GM13976 (cell line): ENCODE results near the gene MCAT.
"Not testable (repeated sequence)": the region's sequence is repeated elsewhere in the genome, so short reads cannot be mapped to it uniquely, and the experiment has no call there.

Experiments
- DNase-seq: peaks from one replicate; pipeline ENCODE4 v3.0.0; 2012; ENCODE audit warnings: low spot score
- in situ Hi-C: fragments of 300-500 bp; cut with MboI; formaldehyde crosslinking; loops from one replicate; pipeline ENCODE4 v1.12.0; 2022; ENCODE audit warnings: low sequenced_read_pairs, mixed read lengths, inconsistent platforms; ENCODE audit not compliant: unreplicated experiment
- TF ChIP-seq, protein P1 (sequence below): IDR thresholded peaks from 2 replicates; pipeline ENCODE4 v1.5.1; 2012; ENCODE audit warnings: borderline replicate concordance, mild to moderate bottlenecking; ENCODE audit not compliant: insufficient read depth; ENCODE audit errors: extremely low read depth, missing control alignments, control extremely low read depth

MCAT gene

DNA sequence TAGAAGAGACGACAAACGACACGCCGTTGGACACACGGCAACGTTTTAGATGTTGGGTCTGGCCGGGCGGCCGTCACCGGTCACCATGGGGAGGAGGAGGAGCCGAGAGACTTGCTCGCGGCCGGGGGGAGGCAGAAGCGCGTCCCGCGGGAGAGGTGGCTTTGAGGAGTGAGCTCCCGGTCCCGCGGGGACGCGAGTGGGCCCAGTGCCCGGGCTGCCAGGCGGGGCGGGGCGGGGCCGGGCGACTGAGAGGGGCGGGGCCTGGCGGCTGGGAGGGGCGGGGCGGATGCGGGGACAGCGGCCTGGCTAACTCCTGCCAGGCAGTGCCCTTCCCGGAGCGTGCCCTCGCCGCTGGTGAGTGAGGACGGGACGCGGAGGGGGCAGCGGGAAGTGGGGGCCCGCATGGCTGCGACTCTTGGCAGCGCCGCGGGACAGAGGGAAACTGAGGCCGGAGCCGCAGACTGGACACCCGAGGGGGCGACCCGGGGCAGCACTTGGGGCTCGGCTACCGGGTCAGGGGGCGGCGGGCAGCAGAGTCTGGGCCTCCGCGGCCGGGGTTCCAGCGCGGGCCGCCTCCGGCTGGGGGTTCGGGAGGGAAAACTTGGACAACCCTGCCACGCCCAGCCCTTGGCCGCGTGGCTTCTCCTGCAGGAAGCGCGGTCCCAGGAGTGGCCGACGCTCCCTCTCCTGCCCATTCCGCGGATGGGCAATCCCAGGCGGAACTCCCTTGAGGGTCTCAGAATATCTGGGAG lies 8.2 kb upstream of the MCAT start, which contains the start of gene TSPO:
TSS of gene TSPO (plus strand) at position 309 of the 752 bp plus-strand sequence. CDS start 7,680 bp downstream, outside the sequence.
- in situ Hi-C loops, result no loop called here
- TF ChIP-seq, protein P1, sequence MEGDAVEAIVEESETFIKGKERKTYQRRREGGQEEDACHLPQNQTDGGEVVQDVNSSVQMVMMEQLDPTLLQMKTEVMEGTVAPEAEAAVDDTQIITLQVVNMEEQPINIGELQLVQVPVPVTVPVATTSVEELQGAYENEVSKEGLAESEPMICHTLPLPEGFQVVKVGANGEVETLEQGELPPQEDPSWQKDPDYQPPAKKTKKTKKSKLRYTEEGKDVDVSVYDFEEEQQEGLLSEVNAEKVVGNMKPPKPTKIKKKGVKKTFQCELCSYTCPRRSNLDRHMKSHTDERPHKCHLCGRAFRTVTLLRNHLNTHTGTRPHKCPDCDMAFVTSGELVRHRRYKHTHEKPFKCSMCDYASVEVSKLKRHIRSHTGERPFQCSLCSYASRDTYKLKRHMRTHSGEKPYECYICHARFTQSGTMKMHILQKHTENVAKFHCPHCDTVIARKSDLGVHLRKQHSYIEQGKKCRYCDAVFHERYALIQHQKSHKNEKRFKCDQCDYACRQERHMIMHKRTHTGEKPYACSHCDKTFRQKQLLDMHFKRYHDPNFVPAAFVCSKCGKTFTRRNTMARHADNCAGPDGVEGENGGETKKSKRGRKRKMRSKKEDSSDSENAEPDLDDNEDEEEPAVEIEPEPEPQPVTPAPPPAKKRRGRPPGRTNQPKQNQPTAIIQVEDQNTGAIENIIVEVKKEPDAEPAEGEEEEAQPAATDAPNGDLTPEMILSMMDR, result no peak
- DNase-seq, result peak; percentile 84

DNA sequence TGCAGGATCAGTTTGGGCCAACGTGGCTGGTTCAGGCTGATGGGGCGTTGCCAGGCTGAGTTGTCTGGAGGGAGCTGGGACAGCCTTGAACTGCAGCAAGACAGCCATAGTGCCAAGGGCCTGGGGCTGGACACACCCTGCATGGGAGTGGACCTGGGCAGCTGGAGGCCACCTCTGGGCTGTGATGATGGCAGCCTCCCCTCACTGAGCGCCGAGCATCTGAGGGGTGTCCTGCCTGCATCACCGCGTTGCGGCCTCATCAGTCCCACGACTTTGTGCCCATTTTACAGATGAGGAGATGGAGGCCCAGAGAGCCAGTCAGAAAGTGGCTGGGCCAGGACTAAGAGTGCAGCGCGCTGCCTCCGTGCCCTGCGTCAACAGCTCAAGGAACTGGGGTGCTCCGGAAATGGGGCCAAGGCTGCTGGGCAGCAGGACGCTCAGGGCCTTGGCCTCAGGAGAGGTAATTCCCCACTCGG lies 7.6 kb upstream of the MCAT start:
- in situ Hi-C loops, result no loop called here
- DNase-seq, result no peak

DNA sequence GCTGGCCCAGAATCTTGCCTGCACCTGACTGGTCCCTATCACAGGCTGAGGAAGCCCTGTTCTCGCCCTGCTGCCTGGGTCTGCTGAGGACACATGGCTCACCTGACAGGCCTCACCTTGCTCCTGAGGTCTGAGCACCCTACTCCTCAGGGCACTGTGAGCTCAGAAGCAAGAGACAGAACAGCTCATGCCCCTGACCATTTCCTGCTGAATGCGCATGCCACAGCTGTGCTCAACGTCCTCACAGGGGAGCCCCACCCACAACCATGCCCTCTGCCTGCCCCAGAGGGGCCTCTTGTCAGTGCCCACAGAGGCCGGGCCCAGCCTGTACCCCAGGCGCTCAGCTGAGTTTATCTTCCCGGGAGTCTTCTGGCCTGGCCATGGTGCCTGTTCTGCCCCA lies 5.4 kb upstream of the MCAT start:
- TF ChIP-seq, protein P1, result no peak
- DNase-seq, result no peak
- in situ Hi-C loops, result no loop called here

More for the DNA sequence above, 7.6 kb upstream of the MCAT start:
- TF ChIP-seq, protein P1, result no peak

DNA sequence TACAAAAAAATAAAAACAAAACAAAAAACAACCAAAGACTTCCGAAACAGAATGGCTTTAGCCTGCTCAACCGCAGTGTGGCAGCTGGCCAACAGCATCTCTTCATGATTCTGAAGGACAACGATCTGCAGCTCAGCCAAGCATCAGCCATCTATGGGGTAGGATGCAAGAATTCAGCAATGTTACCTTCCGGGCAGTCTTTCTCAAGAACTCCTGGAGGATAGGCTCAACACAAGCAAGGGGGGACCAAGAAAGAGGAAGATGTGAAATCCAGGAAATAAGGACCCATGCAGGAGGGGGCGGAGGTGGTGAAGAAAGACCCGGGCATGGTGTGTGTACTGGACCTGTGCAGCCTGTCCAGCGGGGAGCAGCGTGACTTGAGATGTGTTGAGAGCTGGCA lies 4.6 kb upstream of the MCAT start:
- no peak for DNase-seq
- TF ChIP-seq, protein P1, result no peak

DNA sequence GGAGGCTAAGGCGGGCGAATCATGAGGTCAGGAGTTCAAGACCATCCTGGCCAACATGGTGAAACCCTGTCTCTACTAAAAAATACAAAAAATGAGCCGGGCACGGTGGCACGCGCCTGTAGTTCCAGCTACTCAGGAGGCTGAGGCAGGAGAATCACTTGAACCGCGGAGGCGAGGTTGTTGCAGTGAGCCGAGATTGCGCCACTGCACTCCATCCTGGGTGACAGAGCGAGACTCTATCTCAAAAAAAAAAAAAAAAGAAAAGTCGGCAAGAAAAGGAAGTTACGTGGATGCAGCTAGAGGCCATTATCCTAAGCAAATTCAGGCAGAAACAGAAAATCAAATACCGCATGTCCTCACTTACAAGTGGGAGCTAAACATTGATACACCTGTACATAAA lies 3.1 kb upstream of the MCAT start:
- in situ Hi-C loops, DNase-seq: not testable (repeated sequence)

More for the DNA sequence above, 4.6 kb upstream of the MCAT start:
- in situ Hi-C loops, result no loop called here

DNA sequence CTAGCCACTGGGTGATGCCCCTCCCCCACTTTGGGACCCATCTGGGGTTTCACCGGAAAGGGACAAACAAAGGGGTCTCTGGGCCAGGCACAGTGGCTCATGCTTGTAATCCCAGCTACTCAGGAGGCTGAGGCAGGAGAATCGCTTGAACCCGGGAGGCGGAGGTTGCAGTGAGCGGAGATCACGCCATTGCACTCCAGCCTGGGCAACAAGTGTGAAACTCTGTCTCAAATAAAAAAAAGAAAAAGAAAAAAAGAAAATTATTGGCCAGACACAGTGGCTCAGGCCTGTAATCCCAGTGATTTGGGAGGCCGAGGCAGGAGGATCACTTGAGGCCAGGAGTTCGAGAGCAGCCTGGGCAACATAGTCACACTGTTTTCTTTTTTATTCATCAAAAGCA lies 2.2 kb upstream of the MCAT start:
- in situ Hi-C loops, result not testable (repeated sequence)

DNA sequence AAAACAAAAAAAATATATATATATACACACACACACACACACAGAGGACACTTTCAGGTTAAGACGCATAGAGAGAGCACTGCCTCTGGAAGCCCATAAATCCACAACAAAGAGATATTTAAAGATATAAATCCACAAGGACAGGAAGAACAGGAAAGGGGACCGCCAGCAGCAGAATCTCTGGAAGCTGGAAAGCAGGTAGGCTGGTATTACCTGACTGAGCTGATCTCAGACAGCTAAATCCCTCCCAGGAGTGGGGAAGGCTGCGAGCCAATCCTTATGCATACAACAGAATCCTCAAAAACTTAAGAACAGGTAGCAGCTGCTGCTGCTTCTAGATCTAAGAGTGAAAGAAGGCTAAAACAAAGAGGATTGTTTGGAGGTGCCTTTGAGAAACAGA lies 1.8 kb upstream of the MCAT start:
- in situ Hi-C loops, result no loop called here
- no peak for DNase-seq
- TF ChIP-seq, protein P1, result no peak

More for the DNA sequence above, 2.2 kb upstream of the MCAT start:
- DNase-seq, result not testable (repeated sequence)
